NCI-H82 treated with DMSO at 0.1 percent for 48 hours (cell line): ENCODE data around the gene FARP2.
"Not testable (repeated sequence)": the region's sequence is repeated elsewhere in the genome, so short reads cannot be mapped to it uniquely, and the experiment has no call there.

Source experiments
- DNase-seq: peaks from one replicate; lab custom pipeline; 2025; ENCODE audit not compliant: unreplicated experiment; lab: John Stamatoyannopoulos, UW

Gene FARP2

DNA sequence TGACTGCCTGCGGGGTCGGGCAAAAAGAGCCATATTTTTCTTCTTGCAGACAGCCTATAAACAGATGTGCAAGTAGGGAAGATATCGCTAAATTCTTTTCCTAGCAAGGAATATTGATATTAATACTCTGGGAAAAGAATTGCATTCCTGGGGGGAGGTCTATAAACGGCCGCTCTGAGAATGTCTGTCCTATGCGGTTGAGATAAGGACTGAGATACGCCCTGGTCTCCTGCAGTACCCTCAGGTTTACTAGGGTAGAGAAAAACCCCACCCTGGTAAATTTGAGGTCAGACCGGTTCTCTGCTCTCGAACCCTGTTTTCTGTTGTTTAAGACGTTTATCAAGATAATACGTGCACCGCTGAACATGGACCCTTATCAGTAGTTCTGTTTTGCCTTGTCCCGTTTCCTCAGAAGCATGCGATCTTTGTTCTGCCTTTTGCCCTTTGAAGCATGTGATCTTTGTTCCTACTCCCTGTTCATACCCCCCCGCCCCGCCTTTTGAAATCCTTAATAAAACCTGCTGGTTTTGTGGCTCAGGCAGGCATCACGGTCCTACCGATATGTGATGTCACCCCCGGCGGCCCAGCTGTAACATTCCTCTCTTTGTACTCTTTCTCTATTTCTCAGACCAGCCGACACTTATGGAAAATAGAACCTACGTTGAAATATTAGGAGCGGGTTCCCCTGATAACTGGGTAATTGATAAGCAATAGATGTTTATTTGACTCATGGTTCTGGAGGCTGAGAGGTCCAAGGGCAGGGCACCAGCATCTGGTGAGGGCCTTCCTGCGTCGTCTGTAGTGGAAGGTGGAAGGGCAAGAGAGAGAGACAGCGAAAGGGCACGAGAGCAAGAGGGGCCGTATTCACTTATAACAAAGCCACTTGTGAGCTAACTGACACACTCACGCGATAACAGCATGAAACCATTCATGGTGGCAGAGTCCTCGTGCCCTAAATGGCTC lies 170.0 kb downstream of the FARP2 start:
- not testable (repeated sequence) for DNase-seq

DNA sequence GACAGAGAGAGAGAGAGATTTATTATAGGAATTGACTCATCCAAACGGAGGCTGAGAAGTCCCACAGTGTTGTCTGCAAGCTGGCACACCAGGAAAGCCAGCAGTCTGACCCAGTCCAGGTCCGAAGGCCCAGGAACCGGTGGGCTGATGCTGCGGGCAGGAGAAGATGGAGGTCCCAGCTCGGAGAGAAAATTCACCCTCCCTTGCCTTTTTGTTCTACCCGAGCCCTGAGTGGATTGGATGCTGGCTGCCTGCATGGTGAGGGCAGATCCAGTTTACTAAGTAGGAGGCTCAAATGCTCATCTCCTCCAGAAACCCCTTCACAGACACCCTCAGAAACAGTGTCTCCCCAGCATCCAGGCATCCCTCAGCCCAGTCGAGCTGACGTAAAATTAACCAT lies 174.5 kb downstream of the FARP2 start:
- DNase-seq, result no peak

DNA sequence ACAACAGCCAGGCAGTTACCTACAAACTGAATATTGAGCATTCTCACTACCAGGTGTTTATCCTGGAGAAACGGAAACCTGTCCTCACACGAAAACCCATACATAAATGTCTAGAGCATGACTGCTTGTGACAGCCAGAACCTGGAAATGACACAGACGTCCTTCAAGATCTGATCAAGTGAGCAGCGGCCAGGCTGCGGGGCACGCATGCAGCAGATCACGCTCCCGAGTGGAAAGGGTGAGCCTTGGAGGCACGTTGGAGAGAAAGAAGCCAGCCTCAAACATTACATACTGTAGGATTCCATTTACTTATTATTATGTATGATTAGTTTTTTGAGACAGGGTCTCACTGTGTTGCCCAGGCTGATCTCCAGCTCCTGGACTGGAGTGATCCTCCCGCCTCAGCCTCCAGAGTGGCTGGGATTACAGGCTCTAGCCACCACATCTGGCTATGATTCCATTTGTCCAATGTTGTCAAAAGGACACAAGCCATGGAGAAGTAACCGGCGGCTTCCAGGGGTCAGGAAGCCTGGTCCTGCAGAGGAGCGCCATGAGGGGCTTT lies 175.2 kb downstream of the FARP2 start:
- DNase-seq, result no peak

DNA sequence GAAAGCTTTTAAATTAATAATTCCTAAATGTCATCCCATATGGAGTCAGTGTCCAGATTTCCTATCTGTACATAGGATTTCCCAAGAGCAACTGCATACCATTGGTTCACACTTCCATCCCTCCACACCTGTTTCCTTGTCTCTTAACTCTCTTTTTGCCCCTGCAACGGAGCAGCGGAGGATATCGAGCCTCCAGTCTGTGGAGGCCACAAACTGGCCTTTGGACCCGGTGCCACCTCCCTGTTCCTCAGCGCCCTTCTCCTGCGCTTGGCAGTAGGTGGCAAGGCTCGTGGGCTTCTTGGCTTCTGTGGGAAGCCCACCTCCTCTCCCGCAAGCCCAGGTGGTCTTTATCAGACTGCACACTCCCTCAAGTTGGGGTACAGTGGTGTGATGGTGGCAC lies 176.1 kb downstream of the FARP2 start:
- no peak for DNase-seq

DNA sequence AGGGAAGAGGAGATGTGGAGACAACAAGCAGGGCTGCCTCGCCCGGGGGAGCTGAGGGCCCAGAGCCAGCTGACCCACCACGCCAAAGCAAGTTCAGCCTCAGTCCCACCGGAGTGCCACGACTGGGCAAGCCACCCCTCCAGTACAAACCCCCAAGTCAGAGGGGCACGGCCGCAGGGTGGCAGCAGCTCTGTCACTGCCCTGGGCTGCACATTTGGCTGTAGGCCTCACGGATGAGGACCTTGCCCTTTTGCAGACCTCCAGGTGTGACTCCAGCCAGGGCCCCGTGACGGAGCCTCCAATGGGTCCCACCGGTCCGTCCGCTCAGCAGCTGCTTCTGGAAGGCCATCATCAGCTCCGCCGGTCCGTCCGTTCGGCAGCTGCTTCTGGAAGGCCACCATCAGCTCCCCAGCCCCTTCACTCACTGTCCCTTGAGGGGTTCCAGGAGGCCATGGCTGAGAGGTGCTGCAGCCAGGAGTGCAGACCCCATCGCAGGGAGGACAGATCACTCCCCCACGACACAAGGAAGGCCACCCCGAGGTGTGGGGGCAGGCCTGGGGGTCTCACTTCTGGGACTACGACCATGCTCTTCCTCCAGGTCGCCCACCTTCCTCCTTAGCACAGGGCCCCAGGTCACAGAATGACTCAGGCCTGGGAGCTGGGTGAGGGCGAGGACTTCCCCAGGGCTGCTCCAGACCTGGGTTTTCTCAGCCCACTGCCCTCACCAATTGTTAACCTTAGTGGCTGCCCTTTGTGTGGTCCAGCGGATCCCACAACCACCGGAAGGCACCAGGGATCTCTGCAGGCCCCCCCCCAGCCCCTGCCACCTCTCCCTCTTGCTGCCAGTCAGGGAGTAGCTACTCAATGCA lies 176.9 kb downstream of the FARP2 start:
- no peak for DNase-seq

DNA sequence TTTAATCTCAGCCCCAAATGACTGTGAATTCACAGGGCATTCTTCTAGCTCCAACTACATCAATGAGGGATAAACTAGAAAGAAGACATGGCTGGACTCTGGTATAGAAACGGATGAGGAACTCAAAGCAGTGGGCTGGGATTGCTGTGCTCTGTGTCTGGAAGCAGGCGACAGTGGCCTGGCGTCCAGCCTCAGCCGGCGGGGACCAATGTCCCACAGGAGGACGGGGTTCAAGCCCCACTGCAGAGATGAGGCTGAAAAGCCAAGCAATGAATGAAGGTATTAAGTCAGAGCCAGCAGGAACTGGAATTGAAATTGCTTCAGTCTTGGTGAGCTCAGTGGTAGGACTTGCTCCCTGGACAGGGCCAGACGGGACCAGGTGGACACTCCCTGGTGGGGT lies 178.2 kb downstream of the FARP2 start:
- DNase-seq, result no peak

DNA sequence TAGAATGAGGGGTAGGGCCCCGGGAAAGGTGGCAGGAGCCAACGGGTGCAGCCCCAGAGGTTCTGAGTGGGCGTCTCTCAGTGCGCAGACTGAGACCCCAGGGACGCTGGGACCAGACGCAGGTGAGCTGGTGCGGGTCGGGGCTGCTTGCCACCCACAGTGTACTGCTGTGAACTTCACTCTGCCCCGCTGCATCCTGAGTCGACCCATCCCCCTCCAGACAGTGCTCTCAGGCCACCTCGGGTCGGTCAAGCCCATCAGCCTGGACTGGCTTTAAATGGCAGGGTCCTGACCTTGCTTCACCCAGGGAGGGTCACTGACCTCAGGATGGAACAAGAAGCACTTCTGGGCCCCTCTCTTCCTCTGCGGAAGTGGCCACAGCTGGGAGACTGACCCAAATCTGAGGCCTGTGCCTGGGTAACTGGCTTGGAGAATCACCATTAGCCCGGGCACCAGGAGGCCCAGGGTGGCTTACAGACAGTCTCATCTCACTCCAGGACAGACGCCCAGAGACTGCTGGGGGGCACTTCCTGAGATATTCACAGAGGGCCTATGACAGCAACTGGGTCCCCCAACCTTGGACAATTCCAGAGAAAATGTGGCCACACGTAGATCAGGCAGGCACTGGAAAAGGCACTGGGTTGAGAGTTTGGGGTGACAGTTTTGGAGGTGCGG lies 178.8 kb downstream of the FARP2 start:
- DNase-seq, result no peak

DNA sequence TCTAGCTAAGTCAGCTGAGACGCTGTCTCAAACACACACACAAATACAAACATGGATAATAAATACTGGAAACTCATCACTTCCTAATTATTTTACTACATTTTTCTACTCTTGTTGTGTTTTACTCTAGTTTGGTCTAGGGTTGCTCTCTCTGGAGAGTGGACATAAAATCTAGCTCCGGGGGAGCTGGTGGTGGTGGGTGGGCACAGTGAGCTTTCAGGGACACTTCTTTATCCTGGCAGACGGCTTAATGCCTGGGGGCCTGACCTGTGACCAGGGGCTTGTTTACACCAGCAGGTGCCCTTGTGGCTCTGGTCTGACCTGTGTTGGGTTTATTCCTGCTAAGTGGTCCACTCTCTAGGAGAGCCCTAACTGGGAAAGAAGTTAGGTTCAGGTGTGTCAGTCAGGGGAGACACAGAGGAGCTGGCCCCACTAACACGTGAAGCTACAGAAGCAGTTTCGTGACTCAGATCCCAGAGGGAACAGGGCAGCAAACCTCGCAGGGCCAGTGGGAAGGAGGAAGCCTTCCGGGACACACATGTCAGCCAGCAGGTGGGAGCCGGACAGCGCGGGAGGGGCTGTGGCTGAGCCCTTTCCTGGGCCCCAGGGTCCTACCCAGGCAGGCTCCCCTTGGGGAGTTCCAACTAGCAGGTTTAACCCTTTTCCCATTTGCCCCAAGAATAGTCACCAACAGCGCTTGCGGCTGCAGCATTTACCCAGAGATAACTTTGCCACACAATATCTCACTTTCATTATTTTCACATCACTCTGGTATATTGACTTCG lies 180.0 kb downstream of the FARP2 start:
- DNase-seq, result no peak

DNA sequence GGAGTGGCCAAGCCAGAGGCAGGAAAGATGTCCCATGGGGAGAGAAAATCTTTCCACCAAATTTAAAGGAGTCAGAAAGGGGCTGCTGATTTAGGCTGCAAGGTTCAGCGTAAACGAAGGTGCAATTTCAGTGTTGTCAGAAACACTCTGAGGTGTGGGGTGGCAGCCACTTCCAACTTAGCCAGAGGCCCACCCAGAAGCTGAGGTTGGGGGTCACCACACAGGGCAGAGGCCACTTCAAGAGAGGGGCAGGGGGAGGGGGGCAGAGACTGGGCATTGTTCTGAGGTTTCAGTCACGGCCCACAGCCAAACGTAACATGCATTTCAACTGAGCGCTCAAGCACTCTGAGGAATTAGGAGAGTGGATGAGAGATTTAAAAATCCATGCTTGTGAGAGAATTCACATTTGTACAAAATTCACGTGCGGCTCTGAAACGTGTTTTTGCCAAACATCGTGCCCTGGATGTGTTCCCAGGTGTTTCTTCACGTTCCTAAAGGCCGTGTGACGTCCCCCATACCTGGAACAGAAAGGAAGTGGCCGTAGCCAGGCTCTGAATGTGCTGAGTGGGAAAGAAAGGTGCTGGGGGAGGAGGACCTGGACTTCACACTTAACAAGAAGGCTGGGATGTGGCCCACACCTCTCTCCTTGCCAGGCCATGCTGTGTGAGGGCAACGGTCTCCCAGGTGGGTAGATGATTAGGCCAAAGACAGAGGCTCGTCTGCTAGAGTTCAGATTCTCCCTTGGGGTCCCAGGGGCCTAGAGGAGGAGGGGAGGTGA lies 182.9 kb downstream of the FARP2 start:
- DNase-seq, result no peak

DNA sequence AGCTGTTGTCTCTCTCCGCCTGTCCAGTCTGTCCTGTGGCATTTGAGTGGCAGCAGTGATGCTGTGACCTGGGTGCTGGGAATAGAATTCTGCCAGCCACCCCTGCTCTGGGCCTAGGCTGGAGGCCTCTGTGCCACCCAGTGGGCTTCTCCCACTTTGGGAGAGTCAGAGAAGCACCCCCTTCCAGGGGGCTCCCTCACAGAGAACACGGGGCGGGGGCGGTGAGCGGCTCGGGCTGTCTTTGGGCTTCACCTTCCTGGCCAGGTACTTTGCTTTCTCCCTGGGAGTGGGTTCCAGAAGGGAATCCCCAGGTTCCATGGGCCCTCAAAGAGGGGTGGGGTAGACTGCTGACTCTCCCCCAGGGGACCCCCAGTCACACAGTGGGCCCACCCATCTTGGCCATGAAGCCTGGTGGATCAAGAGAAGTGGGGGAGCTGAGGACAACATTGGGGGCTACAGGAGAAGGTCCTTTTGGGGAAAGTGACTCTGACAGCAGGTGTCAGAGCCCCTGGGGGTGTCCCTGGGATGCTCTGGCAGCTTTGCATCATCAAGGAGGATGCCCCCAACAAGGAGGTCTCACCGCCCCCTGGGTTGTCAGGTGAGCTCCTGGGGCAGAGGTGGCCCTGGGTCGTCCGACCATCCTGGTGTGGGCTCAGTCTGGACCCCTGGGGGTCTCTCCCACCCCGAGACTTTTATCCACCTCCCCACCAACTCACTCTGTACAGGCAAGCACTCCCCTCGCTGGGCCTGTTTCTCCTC lies 183.7 kb downstream of the FARP2 start:
- no peak for DNase-seq

DNA sequence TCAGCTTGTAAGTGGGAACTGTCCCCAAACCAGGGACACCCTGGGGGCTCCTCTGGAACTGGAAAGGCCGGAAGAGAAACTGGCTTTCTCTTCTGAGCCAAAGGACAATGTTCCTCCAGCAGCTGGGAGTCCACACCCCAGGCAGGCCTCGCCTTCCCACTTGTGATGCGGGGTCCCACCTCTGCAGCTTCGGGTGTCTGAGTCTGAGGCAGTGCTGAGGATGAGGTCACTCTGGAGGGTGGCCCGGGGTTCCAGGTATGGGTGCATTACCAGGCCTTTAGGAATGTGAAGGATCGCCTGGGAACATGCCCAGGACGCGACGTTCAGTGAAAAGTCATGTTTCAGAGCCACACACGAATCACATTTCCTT lies 184.3 kb downstream of the FARP2 start:
- DNase-seq, result no peak

DNA sequence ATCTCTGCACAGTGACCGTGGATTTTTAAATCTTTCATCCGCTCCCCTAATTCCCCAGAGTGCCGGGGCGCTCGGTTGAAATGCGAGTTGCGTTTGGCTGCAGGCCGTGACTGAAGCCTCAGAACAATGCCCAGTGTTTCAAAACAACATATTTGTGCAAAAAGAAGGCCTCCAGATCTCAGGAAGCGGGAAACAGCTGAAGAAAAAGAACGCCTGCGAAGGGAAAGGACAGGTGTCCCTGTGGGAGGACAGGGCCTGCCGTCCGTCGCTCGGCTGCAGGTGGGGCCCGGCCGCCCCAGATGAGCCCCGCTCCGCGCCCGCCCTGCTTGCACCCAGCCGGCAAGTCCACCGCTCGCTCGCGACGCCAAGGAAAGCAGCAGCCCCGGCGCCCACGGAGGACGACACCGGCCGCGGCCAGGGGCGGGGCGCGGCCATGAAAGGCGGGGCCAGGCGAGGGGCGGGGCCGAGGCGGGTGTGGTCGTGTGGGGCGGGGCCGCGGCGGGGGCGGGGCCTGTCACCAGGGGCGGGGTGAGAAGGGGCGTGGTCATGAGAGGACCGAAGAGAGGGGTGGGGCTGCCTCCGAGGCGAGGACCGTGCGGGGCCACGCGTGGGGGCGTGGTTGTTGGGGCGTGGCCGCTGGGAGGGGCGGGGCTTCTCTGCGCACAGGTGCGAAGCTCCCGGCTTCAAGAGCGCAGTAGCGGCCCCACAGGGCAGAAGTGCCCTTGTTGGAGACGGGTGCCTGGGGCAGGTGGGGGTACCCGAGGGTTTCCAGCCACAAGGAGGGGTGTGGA lies 184.9 kb downstream of the FARP2 start:
- no peak for DNase-seq

DNA sequence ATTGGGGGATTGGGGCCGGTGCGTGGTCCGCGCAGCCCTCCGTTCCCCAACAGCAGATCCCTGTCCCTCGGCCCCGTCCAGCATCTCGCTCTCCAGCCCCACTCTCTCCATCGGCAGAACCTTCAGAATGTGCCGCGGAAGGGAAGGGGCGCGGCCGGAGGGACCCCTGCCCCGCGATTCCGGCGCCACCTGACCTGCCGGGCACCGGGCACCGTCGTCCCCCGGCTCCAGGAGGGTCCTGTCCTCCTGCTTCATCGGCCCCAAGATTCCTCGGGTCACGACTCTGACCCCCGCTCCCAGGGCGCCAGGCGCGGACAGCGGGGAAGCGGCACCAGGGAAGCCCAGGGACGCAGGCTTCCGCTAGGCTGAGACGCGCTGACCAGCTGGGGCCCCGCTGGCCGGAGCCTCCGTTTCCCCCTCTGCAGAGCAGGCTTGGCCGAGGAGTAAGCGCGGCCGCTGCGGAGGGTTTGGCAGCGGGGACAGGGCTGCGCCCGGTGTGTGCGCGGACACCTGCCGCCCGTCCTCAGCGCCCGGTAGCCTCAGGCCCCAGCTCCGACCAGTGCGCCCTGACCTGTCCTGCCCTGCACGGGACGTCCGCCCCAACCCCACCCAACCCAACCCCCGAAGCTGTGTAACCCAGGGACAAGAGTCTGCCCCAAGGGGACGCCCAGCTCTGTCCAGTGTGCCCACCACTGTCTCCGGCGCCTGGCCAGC lies 185.6 kb downstream of the FARP2 start:
- no peak for DNase-seq

DNA sequence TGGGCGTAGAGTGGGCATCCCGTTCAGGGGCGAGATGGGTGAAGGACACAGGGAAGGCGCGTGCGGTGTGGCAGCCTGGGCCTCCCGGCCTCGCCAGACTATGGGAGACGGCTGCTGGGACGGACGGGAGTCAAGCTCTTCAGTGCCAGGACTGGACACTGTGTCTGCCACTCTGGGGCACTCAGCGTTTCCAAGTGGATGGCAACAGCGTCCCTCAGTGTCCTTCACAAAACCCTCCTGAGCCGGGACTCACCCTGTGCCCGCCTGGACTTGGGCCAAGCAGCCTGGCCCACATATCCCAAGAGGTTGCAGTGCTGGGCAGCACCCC lies 186.2 kb downstream of the FARP2 start:
- no peak for DNase-seq
